Lung (tissue), 12 donors: Measurements from ENCODE around the gene ARPC1A. TPM values are rescaled to one million over a fixed set of nuclear protein-coding genes. Genes with fewer than 3 reads are reported as not detected.

Experiments used
- ATAC-seq: fragments of 200-7000 bp; cut with Tn5 transposase; one replicate; pipeline ENCODE4 v1.9.1; 2020; ENCODE audit warnings: moderate number of reproducible peaks; ENCODE audit not compliant: insufficient read depth, low FRiP score
- DNase-seq, 3 donors: peaks; one replicate each; pipeline ENCODE4 v3.0.0-alpha.2; 2013 to 2017
- H3K27ac ChIP-seq, 2 donors: one replicate each; pipeline ENCODE4 v1.5.1; 2013; ENCODE audit warnings: mild to moderate bottlenecking in 2 of 2, moderate library complexity in 2 of 2, control low read depth in 1 of 2, inconsistent platforms in 1 of 2, low read depth in 1 of 2, low read length in 1 of 2
- H3K27me3 ChIP-seq, 3 donors: one replicate each; pipeline ENCODE4 v1.5.1; 2013; ENCODE audit warnings: low read length in 2 of 3; ENCODE audit not compliant: control insufficient read depth in 3 of 3, insufficient read depth in 3 of 3
- H3K36me3 ChIP-seq, 4 donors: one replicate each; pipeline ENCODE4 v1.5.1; 2013; ENCODE audit warnings: low read length in 4 of 4, mild to moderate bottlenecking in 1 of 4, moderate library complexity in 1 of 4; ENCODE audit not compliant: control insufficient read depth in 4 of 4, insufficient read depth in 4 of 4
- H3K4me1 ChIP-seq, 5 donors: one replicate each; pipeline ENCODE4 v1.5.1; 2013; ENCODE audit warnings: low read length in 5 of 5, mild to moderate bottlenecking in 2 of 5, moderate library complexity in 1 of 5; ENCODE audit not compliant: control insufficient read depth in 5 of 5, insufficient read depth in 5 of 5
- H3K4me3 ChIP-seq: one replicate; pipeline ENCODE4 v1.5.1; 2013; ENCODE audit warnings: mild to moderate bottlenecking, control low read depth, moderate library complexity
- H3K9ac ChIP-seq, 2 donors: one replicate each; pipeline ENCODE4 v1.5.1; 2013; ENCODE audit warnings: low read length in 2 of 2, control low read depth in 1 of 2; ENCODE audit not compliant: insufficient read depth in 1 of 2
- H3K9me3 ChIP-seq, 4 donors: one replicate each; pipeline ENCODE4 v1.5.1; 2013; ENCODE audit warnings: low read length in 3 of 4, mild to moderate bottlenecking in 1 of 4, moderate library complexity in 1 of 4; ENCODE audit not compliant: control insufficient read depth in 4 of 4, insufficient read depth in 3 of 4
- WGBS, 2 donors: extraction: QIAGEN DNeasy Blood & Tissue Kit; methylation state at CpG; one replicate each; pipeline ENCODE4 v1.1.7; 2013; 5-methylcytosine and 5-hydroxymethylcytosine counted together
- polyA plus RNA-seq, 2 donors: library from polyadenylated mRNA; stranded (reverse); fragments of 200-250 nt; gene quantifications; one replicate each; pipeline ENCODE4 v1.2.1, GENCODE V29; 2013
- total RNA-seq, 2 donors: library from RNA; depleted of rRNA in 1 of 2; stranded (reverse); fragments of >200 nt in 1 of 2; gene quantifications; one replicate each; pipeline ENCODE4 v1.2.1, GENCODE V29; 2014 to 2021
- TF ChIP-seq, protein P1 (sequence below): IDR thresholded peaks from 2 replicates; pipeline ENCODE4 v1.5.1; 2012; ENCODE audit warnings: mild to moderate bottlenecking; ENCODE audit errors: control extremely low read depth, extremely low read depth
- donor health status: control.
- donor health status: control.
- donor health status: Bipolar disorder and iron deficiency.
- donor health status: healthy.
- donor health status: DM: yes; HTN: yes; CAD: no.

ARPC1A gene
- total and polyA plus RNA-seq, 4 donors: 71.3 to 212 (median 120) TPM

DNA sequence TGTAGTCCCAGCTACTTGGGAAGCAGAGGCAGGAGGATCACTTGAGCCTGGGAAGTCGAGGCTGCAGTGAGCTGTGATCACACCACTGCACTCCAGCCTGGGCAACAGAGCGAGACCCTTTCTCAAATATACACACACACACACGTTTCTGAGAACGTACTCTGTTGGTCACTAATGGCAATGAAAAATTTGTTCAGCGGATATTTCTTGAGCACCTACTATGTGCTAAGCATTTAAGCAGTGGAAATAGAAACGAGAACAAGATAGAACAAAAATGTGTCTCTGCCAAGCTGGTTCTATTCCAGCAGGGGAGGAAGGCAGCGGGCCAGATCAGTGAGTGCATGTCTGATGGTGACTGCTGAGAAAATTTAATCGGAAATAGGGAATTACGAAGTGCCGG, 57.5 kb downstream of the ARPC1A start:
- H3K36me3 ChIP-seq: peaks cover 0 to 43% (median under 1%) of the 10 kb centered on the region in 4 donors
- H3K4me1 ChIP-seq: peaks cover 0 to 19% (median 5%) of the 10 kb centered on the region in 5 donors

DNA sequence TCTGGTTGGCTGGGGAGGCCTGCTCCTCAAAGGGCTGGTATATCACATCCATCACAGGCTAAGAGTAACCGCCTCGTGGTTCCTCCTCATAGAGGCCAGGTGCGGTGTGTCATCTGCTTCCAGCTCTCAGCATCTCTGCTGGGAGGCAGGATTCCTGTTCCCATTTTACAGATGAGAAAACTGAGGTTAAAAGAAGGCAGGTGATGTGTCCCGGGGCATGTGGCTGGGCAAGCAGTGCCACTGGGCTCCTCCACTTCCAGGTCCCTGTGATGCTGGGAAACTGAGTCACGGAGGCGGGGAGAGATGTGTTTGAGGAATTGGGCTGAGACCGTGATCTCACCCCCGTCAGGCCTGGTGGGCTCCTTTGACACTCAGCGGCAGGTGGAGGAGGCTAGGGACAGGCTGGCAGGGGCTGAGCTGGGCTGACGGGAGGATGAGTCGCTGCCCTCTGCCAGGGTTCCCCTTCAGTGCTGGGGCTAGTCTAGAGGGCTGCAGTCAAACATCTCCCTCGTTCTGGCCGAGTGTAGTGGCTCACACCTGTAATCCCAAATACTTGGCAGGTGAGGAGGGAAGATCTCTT, 58.2 kb downstream of the ARPC1A start:
- H3K9ac ChIP-seq: no peak overlapping the region
- H3K27ac ChIP-seq: no peak overlapping the region
- WGBS, 2 donors: 91% methylated on average over 13 of the region's 13 CpGs
- H3K4me3 ChIP-seq: no peak overlapping the region
- peaks cover 0 to 19% (median 5%) of the 10 kb centered on the region in 5 donors for H3K4me1 ChIP-seq
- DNase-seq: no peak
- peaks cover 0 to 47% (median under 1%) of the 10 kb centered on the region in 4 donors for H3K36me3 ChIP-seq
- no peak for ATAC-seq
- TF ChIP-seq, protein P1, sequence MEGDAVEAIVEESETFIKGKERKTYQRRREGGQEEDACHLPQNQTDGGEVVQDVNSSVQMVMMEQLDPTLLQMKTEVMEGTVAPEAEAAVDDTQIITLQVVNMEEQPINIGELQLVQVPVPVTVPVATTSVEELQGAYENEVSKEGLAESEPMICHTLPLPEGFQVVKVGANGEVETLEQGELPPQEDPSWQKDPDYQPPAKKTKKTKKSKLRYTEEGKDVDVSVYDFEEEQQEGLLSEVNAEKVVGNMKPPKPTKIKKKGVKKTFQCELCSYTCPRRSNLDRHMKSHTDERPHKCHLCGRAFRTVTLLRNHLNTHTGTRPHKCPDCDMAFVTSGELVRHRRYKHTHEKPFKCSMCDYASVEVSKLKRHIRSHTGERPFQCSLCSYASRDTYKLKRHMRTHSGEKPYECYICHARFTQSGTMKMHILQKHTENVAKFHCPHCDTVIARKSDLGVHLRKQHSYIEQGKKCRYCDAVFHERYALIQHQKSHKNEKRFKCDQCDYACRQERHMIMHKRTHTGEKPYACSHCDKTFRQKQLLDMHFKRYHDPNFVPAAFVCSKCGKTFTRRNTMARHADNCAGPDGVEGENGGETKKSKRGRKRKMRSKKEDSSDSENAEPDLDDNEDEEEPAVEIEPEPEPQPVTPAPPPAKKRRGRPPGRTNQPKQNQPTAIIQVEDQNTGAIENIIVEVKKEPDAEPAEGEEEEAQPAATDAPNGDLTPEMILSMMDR: no peak
- H3K27me3 ChIP-seq: no peaks in the 10 kb centered on the region
- H3K9me3 ChIP-seq: no peaks in the 10 kb centered on the region

More for the DNA sequence above, 57.5 kb downstream of the ARPC1A start:
- TF ChIP-seq, protein P1: no peak
- Histone ChIP-seq H3K9me3 (no peaks in the 10 kb centered on the region), H3K4me3 (no peak overlapping the region), H3K9ac (no peak overlapping the region), H3K27ac (no peak overlapping the region), H3K27me3 (no peaks in the 10 kb centered on the region)
- ATAC-seq: no peak
- DNase-seq: no peak
- WGBS, 2 donors: 94 to 95% methylated on average over 10 of the region's 10 CpGs

DNA sequence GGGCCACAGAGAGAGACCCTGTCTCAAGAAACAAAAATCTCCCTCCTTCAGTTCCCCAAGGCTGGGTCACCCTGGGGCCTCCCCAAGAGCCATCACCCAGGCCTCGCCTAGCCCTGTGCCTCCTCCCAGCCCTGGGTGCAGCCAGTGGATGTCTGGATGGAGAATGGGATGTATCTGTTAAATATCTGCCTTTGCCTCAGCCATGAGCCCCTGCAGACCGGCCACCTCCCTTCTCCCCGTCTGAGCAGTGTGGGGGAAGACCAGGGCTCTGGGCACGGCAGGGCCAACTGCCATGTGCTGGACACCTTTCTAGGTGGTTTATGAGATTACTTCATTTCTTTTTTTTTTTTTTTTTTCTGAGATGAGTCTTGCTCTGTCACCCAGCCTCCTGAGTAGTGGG, 58.8 kb downstream of the ARPC1A start:
- no peaks in the 10 kb centered on the region for H3K27me3 ChIP-seq
- no peak overlapping the region for H3K9ac ChIP-seq
- peaks cover 0 to 49% (median under 1%) of the 10 kb centered on the region in 4 donors for H3K36me3 ChIP-seq
- H3K9me3 ChIP-seq: no peaks in the 10 kb centered on the region
- 77 to 89% methylated on average over 4 of the region's 4 CpGs for WGBS, 2 donors
- ATAC-seq (no peak), DNase-seq (no peak)
- H3K4me3 ChIP-seq: no peak overlapping the region
- TF ChIP-seq, protein P1: no peak
- peaks cover 0 to 19% (median 0%) of the 10 kb centered on the region in 5 donors for H3K4me1 ChIP-seq
- no peak overlapping the region for H3K27ac ChIP-seq

DNA sequence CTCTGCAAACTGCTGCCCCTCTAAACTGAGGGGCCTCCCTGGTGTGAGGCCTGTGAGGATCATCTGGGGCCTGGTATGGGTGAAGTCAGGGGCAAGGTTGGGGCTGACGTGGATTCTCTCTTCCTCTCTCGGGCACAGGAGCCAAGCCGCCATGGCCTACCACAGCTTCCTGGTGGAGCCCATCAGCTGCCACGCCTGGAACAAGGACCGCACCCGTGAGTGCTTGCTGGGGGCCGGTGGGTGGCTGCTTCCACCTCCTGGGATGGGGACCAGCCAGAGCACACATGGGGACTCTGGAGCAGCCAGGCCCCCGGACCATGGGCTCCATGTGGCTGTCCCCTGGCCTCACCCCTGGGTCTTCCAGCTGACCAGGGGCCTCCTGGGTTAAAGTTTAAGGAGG, 59.9 kb downstream of the ARPC1A start:
- ATAC-seq (no peak), DNase-seq (no peak)
- Histone ChIP-seq H3K9me3 (no peaks in the 10 kb centered on the region), H3K9ac (no peak overlapping the region), H3K27ac (no peak overlapping the region), H3K36me3 (peaks cover 0 to 56% (median under 1%) of the 10 kb centered on the region in 4 donors), H3K27me3 (no peaks in the 10 kb centered on the region), H3K4me1 (peaks cover 0 to 12% (median 0%) of the 10 kb centered on the region in 5 donors), H3K4me3 (no peak overlapping the region)
- TF ChIP-seq, protein P1: no peak
- WGBS, 2 donors: 34 to 73% methylated on average over 7 to 8 of the region's 8 CpGs
